VCaP (cell line): ENCODE data around the gene NUP133.

Source experiments
- H3K27ac ChIP-seq: fragments of 450-650 bp; 2 replicates; pipeline ENCODE4 v1.5.1; 2017
- CTCF ChIP-seq: fragments of 450-650 bp; conservative IDR thresholded peaks from 2 replicates; pipeline ENCODE4 v1.5.1; 2017; ENCODE audit warnings: mild to moderate bottlenecking, moderate library complexity

The NUP133 gene

GRCh38 chr1:229547542-229547941 is 39.4 kb upstream of the NUP133 start:
- TF ChIP-seq CTCF, result no peak
- H3K27ac ChIP-seq, result no peak overlapping the region

GRCh38 chr1:229544587-229544986 is 36.4 kb upstream of the NUP133 start:
- no peak overlapping the region for H3K27ac ChIP-seq
- TF ChIP-seq CTCF, result no peak

GRCh38 chr1:229539863-229540506 is 31.8 kb upstream of the NUP133 start:
- no peak for TF ChIP-seq CTCF
- no peak overlapping the region for H3K27ac ChIP-seq

GRCh38 chr1:229538945-229539344 is 30.8 kb upstream of the NUP133 start:
- TF ChIP-seq CTCF, result no peak
- no peak overlapping the region for H3K27ac ChIP-seq

- TF ChIP-seq CTCF, result no peak
- H3K27ac ChIP-seq, result peak overlapping the region; percentile 54; the same call in 1 of the 2 replicates
Observed at GRCh38 chr1:229537894-229538293, 29.8 kb upstream of the NUP133 start.

GRCh38 chr1:229536982-229537381 is 28.8 kb upstream of the NUP133 start:
- H3K27ac ChIP-seq, result peak overlapping the region; percentile 54
- TF ChIP-seq CTCF, result no peak

GRCh38 chr1:229535230-229535629 is 27.1 kb upstream of the NUP133 start:
- TF ChIP-seq CTCF, result no peak

More at GRCh38 chr1:229535230-229535629, 27.1 kb upstream of the NUP133 start:
- no peak overlapping the region for H3K27ac ChIP-seq
